GM12878 (cell line): Measurements from ENCODE around the gene KNSTRN.

ENCODE experiments used
- CREB1 ChIP-seq: IDR thresholded peaks from 2 replicates; pipeline ENCODE4 v1.6.1; 2012; ENCODE audit warnings: low read depth, mild to moderate bottlenecking, inconsistent platforms
- CREM ChIP-seq: IDR thresholded peaks from 2 replicates; pipeline ENCODE4 v1.6.1; 2014; ENCODE audit warnings: antibody characterized with exemption, low read depth
- ESRRA ChIP-seq: IDR thresholded peaks from 2 replicates; pipeline ENCODE4 v1.6.1; 2012; ENCODE audit warnings: mild to moderate bottlenecking, low read length, improper control_type of control experiment
- HDAC2 ChIP-seq: fragments of 200-600 bp; sonication (generic); IDR thresholded peaks from 2 replicates; pipeline ENCODE4 v1.6.1; 2017
- IKZF1 ChIP-seq: fragments of 450-650 bp; conservative IDR thresholded peaks from 2 replicates; pipeline ENCODE4 v1.6.1; 2017; ENCODE audit warnings: antibody characterized with exemption, mild to moderate bottlenecking
- POLR2A ChIP-seq: IDR thresholded peaks from 2 replicates; pipeline ENCODE4 v1.6.1; 2011; ENCODE audit warnings: low read depth, mild to moderate bottlenecking, low read length
- POLR2AphosphoS5 ChIP-seq: IDR thresholded peaks from 2 replicates; pipeline ENCODE4 v1.6.1; 2011; ENCODE audit warnings: mild to moderate bottlenecking, low read length, inconsistent platforms
- RAD21 ChIP-seq: IDR thresholded peaks from 2 replicates; pipeline ENCODE4 v1.6.1; 2011; ENCODE audit warnings: mild to moderate bottlenecking, low read depth, low read length, moderate library complexity; ENCODE audit not compliant: insufficient read depth
- TAF1 ChIP-seq: IDR thresholded peaks from 2 replicates; pipeline ENCODE4 v1.6.1; 2011; ENCODE audit warnings: mild to moderate bottlenecking, low read depth, low read length, borderline replicate concordance
- ZNF24 ChIP-seq: fragments of 450-650 bp; IDR thresholded peaks from 2 replicates; pipeline ENCODE4 v1.6.1; 2017; ENCODE audit warnings: antibody characterized with exemption, mild to moderate bottlenecking
- TF ChIP-seq, protein P1 (sequence below): fragments of 450-650 bp; IDR thresholded peaks from 2 replicates; pipeline ENCODE4 v1.6.1; 2017; ENCODE audit warnings: borderline replicate concordance
- TF ChIP-seq, protein P2 (sequence below), 3 experiments: IDR thresholded peaks in 2 of 3; conservative IDR thresholded peaks in 1 of 3; 2 replicates each; pipeline ENCODE4 v1.5.1; 2011; ENCODE audit warnings: low read depth in 3 of 3, low read length in 3 of 3, mild to moderate bottlenecking in 3 of 3, control low read depth in 2 of 3, moderate library complexity in 2 of 3, inconsistent platforms in 1 of 3, mixed read lengths in 1 of 3; ENCODE audit not compliant: control insufficient read depth in 2 of 3, insufficient read depth in 1 of 3; ENCODE audit errors: extremely low read depth in 1 of 3

DNA sequence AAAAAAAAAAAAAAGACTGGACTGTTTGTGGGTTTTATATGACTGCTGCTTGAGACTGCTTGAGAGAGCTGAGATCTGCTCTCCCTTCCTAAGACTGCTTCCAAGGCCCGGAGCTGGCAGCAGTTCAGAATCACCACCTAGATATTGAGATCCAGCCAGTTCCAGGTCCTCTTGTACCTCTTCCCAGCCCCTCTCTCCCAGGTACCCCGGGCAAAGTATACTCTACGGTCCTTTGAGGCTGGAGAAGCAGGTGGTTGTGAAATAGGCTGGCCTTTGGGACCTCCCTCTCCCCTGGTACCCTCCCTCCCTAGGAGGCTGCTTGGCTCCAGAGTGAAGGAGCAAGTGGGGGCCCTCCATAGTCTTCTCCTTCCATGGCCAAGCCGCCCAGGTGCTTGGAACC, 45.7 kb downstream of the KNSTRN start:
- TF ChIP-seq HDAC2: no peak
- no peak for TF ChIP-seq CREM
- TF ChIP-seq CREB1: no peak
- no peak for TF ChIP-seq POLR2A
- no peak for TF ChIP-seq ESRRA
- TF ChIP-seq, protein P1, sequence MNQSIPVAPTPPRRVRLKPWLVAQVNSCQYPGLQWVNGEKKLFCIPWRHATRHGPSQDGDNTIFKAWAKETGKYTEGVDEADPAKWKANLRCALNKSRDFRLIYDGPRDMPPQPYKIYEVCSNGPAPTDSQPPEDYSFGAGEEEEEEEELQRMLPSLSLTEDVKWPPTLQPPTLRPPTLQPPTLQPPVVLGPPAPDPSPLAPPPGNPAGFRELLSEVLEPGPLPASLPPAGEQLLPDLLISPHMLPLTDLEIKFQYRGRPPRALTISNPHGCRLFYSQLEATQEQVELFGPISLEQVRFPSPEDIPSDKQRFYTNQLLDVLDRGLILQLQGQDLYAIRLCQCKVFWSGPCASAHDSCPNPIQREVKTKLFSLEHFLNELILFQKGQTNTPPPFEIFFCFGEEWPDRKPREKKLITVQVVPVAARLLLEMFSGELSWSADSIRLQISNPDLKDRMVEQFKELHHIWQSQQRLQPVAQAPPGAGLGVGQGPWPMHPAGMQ: no peak
- TF ChIP-seq IKZF1: no peak
- TF ChIP-seq RAD21: no peak
- no peak for TF ChIP-seq ZNF24
- TF ChIP-seq POLR2AphosphoS5: no peak
- TF ChIP-seq, protein P2, sequence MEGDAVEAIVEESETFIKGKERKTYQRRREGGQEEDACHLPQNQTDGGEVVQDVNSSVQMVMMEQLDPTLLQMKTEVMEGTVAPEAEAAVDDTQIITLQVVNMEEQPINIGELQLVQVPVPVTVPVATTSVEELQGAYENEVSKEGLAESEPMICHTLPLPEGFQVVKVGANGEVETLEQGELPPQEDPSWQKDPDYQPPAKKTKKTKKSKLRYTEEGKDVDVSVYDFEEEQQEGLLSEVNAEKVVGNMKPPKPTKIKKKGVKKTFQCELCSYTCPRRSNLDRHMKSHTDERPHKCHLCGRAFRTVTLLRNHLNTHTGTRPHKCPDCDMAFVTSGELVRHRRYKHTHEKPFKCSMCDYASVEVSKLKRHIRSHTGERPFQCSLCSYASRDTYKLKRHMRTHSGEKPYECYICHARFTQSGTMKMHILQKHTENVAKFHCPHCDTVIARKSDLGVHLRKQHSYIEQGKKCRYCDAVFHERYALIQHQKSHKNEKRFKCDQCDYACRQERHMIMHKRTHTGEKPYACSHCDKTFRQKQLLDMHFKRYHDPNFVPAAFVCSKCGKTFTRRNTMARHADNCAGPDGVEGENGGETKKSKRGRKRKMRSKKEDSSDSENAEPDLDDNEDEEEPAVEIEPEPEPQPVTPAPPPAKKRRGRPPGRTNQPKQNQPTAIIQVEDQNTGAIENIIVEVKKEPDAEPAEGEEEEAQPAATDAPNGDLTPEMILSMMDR (IDR thresholded peaks at IDR 0.05 in 2 of 3, conservative IDR thresholded peaks at IDR 0.05 in 1 of 3; ENCODE audit: control insufficient read depth in 2 of 3, extremely low read depth in 1 of 3, insufficient read depth in 1 of 3, low read depth in 3 of 3, low read length in 3 of 3): no peak
- no peak for TF ChIP-seq TAF1
